Measurements from ENCODE around the gene CYYR1.

DNA sequence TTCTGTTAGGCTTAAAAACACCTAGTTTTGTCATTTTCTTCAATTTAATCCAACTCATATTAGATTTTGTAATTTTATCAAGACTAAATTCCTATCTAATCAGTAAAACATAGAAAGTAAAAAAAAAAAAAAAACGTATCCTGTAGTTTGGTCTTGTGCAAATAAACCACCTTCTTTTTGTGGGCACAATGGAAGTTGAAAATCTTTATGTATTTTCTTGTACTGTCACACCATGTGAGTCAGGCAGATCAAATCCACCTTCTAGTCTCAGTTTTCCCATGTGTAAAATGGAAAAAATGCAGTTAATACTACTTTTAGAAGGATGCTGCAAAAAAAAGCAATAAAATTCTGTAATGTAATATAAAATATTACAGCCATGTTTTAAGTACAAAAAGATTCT lies 129.8 kb downstream of the CYYR1 start:
- TF ChIP-seq, protein P1, sequence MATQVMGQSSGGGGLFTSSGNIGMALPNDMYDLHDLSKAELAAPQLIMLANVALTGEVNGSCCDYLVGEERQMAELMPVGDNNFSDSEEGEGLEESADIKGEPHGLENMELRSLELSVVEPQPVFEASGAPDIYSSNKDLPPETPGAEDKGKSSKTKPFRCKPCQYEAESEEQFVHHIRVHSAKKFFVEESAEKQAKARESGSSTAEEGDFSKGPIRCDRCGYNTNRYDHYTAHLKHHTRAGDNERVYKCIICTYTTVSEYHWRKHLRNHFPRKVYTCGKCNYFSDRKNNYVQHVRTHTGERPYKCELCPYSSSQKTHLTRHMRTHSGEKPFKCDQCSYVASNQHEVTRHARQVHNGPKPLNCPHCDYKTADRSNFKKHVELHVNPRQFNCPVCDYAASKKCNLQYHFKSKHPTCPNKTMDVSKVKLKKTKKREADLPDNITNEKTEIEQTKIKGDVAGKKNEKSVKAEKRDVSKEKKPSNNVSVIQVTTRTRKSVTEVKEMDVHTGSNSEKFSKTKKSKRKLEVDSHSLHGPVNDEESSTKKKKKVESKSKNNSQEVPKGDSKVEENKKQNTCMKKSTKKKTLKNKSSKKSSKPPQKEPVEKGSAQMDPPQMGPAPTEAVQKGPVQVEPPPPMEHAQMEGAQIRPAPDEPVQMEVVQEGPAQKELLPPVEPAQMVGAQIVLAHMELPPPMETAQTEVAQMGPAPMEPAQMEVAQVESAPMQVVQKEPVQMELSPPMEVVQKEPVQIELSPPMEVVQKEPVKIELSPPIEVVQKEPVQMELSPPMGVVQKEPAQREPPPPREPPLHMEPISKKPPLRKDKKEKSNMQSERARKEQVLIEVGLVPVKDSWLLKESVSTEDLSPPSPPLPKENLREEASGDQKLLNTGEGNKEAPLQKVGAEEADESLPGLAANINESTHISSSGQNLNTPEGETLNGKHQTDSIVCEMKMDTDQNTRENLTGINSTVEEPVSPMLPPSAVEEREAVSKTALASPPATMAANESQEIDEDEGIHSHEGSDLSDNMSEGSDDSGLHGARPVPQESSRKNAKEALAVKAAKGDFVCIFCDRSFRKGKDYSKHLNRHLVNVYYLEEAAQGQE (IDR thresholded peaks at IDR 0.05; ENCODE audit: borderline replicate concordance), result no peak
- TF ChIP-seq RAD21 (conservative IDR thresholded peaks at IDR 0.05) (no peak), EZH2 (IDR thresholded peaks at IDR 0.05; ENCODE audit: borderline replicate concordance, insufficient read depth, low read length, poor library complexity, severe bottlenecking) (no peak)
- TF ChIP-seq, protein P2, sequence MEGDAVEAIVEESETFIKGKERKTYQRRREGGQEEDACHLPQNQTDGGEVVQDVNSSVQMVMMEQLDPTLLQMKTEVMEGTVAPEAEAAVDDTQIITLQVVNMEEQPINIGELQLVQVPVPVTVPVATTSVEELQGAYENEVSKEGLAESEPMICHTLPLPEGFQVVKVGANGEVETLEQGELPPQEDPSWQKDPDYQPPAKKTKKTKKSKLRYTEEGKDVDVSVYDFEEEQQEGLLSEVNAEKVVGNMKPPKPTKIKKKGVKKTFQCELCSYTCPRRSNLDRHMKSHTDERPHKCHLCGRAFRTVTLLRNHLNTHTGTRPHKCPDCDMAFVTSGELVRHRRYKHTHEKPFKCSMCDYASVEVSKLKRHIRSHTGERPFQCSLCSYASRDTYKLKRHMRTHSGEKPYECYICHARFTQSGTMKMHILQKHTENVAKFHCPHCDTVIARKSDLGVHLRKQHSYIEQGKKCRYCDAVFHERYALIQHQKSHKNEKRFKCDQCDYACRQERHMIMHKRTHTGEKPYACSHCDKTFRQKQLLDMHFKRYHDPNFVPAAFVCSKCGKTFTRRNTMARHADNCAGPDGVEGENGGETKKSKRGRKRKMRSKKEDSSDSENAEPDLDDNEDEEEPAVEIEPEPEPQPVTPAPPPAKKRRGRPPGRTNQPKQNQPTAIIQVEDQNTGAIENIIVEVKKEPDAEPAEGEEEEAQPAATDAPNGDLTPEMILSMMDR (IDR thresholded peaks at IDR 0.05; ENCODE audit: poor library complexity, severe bottlenecking), result no peak

Data from neural cell (in vitro differentiated cells).